ENCODE data around the gene MUS81.
A peak's percentile ranks its signal among the peaks of the same experiment; 100 is the strongest.

The MUS81 gene

GRCh38 chr11:65912845-65913244 lies 52.6 kb downstream of the MUS81 start:
- Histone ChIP-seq H3K4me1 (ENCODE audit: control insufficient read depth, insufficient read depth, low read length, poor library complexity, severe bottlenecking) (peaks cover 57% of the 10 kb centered on the region), H3K36me3 (ENCODE audit: control insufficient read depth, insufficient read depth, low read length) (peaks cover 14% of the 10 kb centered on the region), H3K4me3 (ENCODE audit: extremely low read depth, insufficient read depth, low read length, poor library complexity, severe bottlenecking) (no peak overlapping the region), H3K9me3 (ENCODE audit: control insufficient read depth, low read length) (no peaks in the 10 kb centered on the region), H3K27ac (ENCODE audit: low read depth, low read length, severe bottlenecking) (peak overlapping the region; percentile 41)
- WGBS, 2 experiments (ENCODE audit: insufficient coverage in 2 of 2) = 89 to 96% methylated on average over 3 of the region's 4 CpGs

- Histone ChIP-seq H3K4me3 (ENCODE audit: extremely low read depth, insufficient read depth, low read length, poor library complexity, severe bottlenecking) (no peak overlapping the region), H3K27ac (ENCODE audit: low read depth, low read length, severe bottlenecking) (peak overlapping the region; percentile 98), H3K4me1 (ENCODE audit: control insufficient read depth, insufficient read depth, low read length, poor library complexity, severe bottlenecking) (peaks cover 61% of the 10 kb centered on the region), H3K9me3 (ENCODE audit: control insufficient read depth, low read length) (no peaks in the 10 kb centered on the region), H3K36me3 (ENCODE audit: control insufficient read depth, insufficient read depth, low read length) (peaks cover 15% of the 10 kb centered on the region)
- 80 to 85% methylated on average over 8 of the region's 10 CpGs for WGBS, 2 experiments (ENCODE audit: insufficient coverage in 2 of 2)
Measured at GRCh38 chr11:65915101-65915820, 55.0 kb downstream of the MUS81 start.

GRCh38 chr11:65915821-65916251 lies 55.6 kb downstream of the MUS81 start:
- H3K4me3 ChIP-seq (ENCODE audit: extremely low read depth, insufficient read depth, low read length, poor library complexity, severe bottlenecking) = peak overlapping the region; percentile 3
- no peaks in the 10 kb centered on the region for H3K9me3 ChIP-seq (ENCODE audit: control insufficient read depth, low read length)
- peaks cover 20% of the 10 kb centered on the region for H3K36me3 ChIP-seq (ENCODE audit: control insufficient read depth, insufficient read depth, low read length)
- 26 to 31% methylated on average over 12 to 13 of the region's 13 CpGs for whole genome bisulfite sequencing, 2 experiments (ENCODE audit: insufficient coverage in 2 of 2)
- peaks cover 67% of the 10 kb centered on the region for H3K4me1 ChIP-seq (ENCODE audit: control insufficient read depth, insufficient read depth, low read length, poor library complexity, severe bottlenecking)
- peak overlapping the region; percentile 98 for H3K27ac ChIP-seq (ENCODE audit: low read depth, low read length, severe bottlenecking)
